Thyroid gland (tissue), 4 donors: ENCODE results near the gene N4BP2L2. TPM values are rescaled to one million over a fixed set of nuclear protein-coding genes. Genes with fewer than 3 reads are reported as not detected.

Experiments used
- DNase-seq, 2 donors: peaks; one replicate each; pipeline ENCODE4 v3.0.0-alpha.2; 2019
- H3K27ac ChIP-seq, 3 donors: fragments of 200-600 bp; sonication (generic); 1 replicate in 2 of 3; 2 replicates in 1 of 3; pipeline ENCODE4 v1.5.1; 2016 to 2019; ENCODE audit warnings: mild to moderate bottlenecking in 1 of 3, moderate library complexity in 1 of 3
- H3K27me3 ChIP-seq: fragments of 200-600 bp; sonication (generic); one replicate; pipeline ENCODE4 v1.5.1; 2019
- H3K36me3 ChIP-seq, 2 donors: fragments of 200-600 bp; sonication (generic); one replicate each; pipeline ENCODE4 v1.5.1; 2016 to 2019
- H3K4me1 ChIP-seq, 2 donors: fragments of 200-600 bp; sonication (generic); one replicate each; pipeline ENCODE4 v1.5.1; 2017 to 2019
- H3K4me3 ChIP-seq, 3 donors: fragments of 200-600 bp; sonication (generic); replicated peaks in 1 of 3; 1 replicate in 2 of 3; 2 replicates in 1 of 3; pipeline ENCODE4 v1.5.1; 2016; ENCODE audit warnings: mild to moderate bottlenecking in 1 of 3
- H3K9me3 ChIP-seq: fragments of 200-600 bp; sonication (generic); one replicate; pipeline ENCODE4 v1.5.1; 2017
- CTCF ChIP-seq, 6 experiments: fragments of 200-600 bp in 3 of 6; fragments of 450-650 bp in 3 of 6; sonication (generic) in 3 of 6; IDR thresholded peaks; one replicate each; pipeline ENCODE4 v1.5.1; 2016 to 2019; ENCODE audit warnings: antibody characterized with exemption in 6 of 6, mild to moderate bottlenecking in 2 of 6, inconsistent platforms in 1 of 6, moderate library complexity in 1 of 6
- POLR2A ChIP-seq, 2 donors: fragments of 450-650 bp; IDR thresholded peaks; one replicate each; pipeline ENCODE4 v1.6.1; 2017; ENCODE audit warnings: antibody characterized with exemption in 2 of 2, mild to moderate bottlenecking in 2 of 2, moderate library complexity in 1 of 2
- WGBS, 2 donors: methylation state at CpG; one replicate each; pipeline ENCODE4 v1.1.5; 2017; 5-methylcytosine and 5-hydroxymethylcytosine counted together
- intact Hi-C: fragments of 100-400 bp; cut with DNase I; formaldehyde crosslinking; loops from one replicate; pipeline ENCODE4 v1.15.1; 2023
- total RNA-seq, 4 donors: library from RNA; depleted of rRNA; stranded (reverse); fragments of >200 nt; gene quantifications; one replicate each; pipeline ENCODE4 v1.2.3, GENCODE V29; 2016

N4BP2L2 gene
- total RNA-seq, 4 donors from 2014 or later = 267 to 633 (median 382) TPM

- no peaks in the 10 kb centered on the region for H3K9me3 ChIP-seq
- H3K4me1 ChIP-seq = peaks cover 3% of the 10 kb centered on the region in 2 donors
- H3K27me3 ChIP-seq = no peaks in the 10 kb centered on the region
- WGBS, 2 donors = 89% methylated on average over 2 of the region's 2 CpGs
- no peak overlapping the region for H3K4me3 ChIP-seq
- no peak for DNase-seq
- intact Hi-C loops = no loop called here
- no peak for TF ChIP-seq POLR2A (IDR thresholded peaks at IDR 0.05)
- TF ChIP-seq CTCF (IDR thresholded peaks at IDR 0.05) = no peak
- H3K27ac ChIP-seq = no peak overlapping the region
- no peaks in the 10 kb centered on the region for H3K36me3 ChIP-seq
Measured at GRCh38 chr13:32542221-32542620, 3.6 kb upstream of the N4BP2L2 start.

- peak overlapping the region; percentile 71 to 98 (median 96) for H3K27ac ChIP-seq
- no peak for DNase-seq
- no peaks in the 10 kb centered on the region for H3K9me3 ChIP-seq
- peaks cover 0 to 3% of the 10 kb centered on the region in 2 donors for H3K36me3 ChIP-seq
- H3K27me3 ChIP-seq = no peaks in the 10 kb centered on the region
- H3K4me1 ChIP-seq = peaks cover 32 to 34% of the 10 kb centered on the region in 2 donors
- intact Hi-C loops = no loop called here
- 1 to 2% methylated on average over 23 of the region's 23 CpGs for WGBS, 2 donors
- no peak for TF ChIP-seq CTCF (IDR thresholded peaks at IDR 0.05)
- TF ChIP-seq POLR2A (IDR thresholded peaks at IDR 0.05) = no peak
- H3K4me3 ChIP-seq = peak overlapping the region; percentile 21 to 78 (median 67)
Measured at GRCh38 chr13:32538143-32538620, 413 bp downstream of the N4BP2L2 start.

- peaks cover 32 to 34% of the 10 kb centered on the region in 2 donors for H3K4me1 ChIP-seq
- intact Hi-C loops = no loop called here
Measured at GRCh38 chr13:32537580-32538142, 934 bp downstream of the N4BP2L2 start.

GRCh38 chr13:32535748-32536147 lies 2.8 kb downstream of the N4BP2L2 start:
- intact Hi-C loops = no loop called here
- peaks cover 45 to 46% of the 10 kb centered on the region in 2 donors for H3K4me1 ChIP-seq

More at GRCh38 chr13:32537580-32538142, 934 bp downstream of the N4BP2L2 start:
- H3K4me3 ChIP-seq = peak overlapping the region; percentile 21 to 78 (median 67)
- WGBS, 2 donors = 31 to 37% methylated on average over 20 to 21 of the region's 22 CpGs
- peaks cover 0 to 3% of the 10 kb centered on the region in 2 donors for H3K36me3 ChIP-seq
- peak overlapping the region; percentile 71 to 98 (median 96) for H3K27ac ChIP-seq
- peak; percentile 21 to 23 for DNase-seq
- no peaks in the 10 kb centered on the region for H3K9me3 ChIP-seq
- TF ChIP-seq CTCF (IDR thresholded peaks at IDR 0.05) = no peak
- no peak for TF ChIP-seq POLR2A (IDR thresholded peaks at IDR 0.05)
- no peaks in the 10 kb centered on the region for H3K27me3 ChIP-seq

More at GRCh38 chr13:32535748-32536147, 2.8 kb downstream of the N4BP2L2 start:
- H3K4me3 ChIP-seq = no peak overlapping the region
- no peak overlapping the region for H3K27ac ChIP-seq
- no peaks in the 10 kb centered on the region for H3K9me3 ChIP-seq
- H3K27me3 ChIP-seq = no peaks in the 10 kb centered on the region
- TF ChIP-seq POLR2A (IDR thresholded peaks at IDR 0.05) (no peak), CTCF (IDR thresholded peaks at IDR 0.05) (no peak)
- H3K36me3 ChIP-seq = peaks cover 0 to 3% of the 10 kb centered on the region in 2 donors
- no peak for DNase-seq
- WGBS, 2 donors = 98 to 99% methylated on average over 2 of the region's 2 CpGs
